ENCODE results near the gene PDCD2. TPM values are rescaled to one million over a fixed set of nuclear protein-coding genes. Genes with fewer than 3 reads are reported as not detected.

PDCD2 gene
- total RNA-seq, 4 donors from 2014 or later, result 38.0 to 82.4 (median 62.6) TPM

GRCh38 chr6:170561555-170561954 is 22.9 kb downstream of the PDCD2 start:
- Histone ChIP-seq H3K27ac (no peak overlapping the region), H3K9me3 (no peaks in the 10 kb centered on the region), H3K4me3 (no peak overlapping the region), H3K27me3 (no peaks in the 10 kb centered on the region), H3K4me1 (no peaks in the 10 kb centered on the region), H3K36me3 (peaks cover 0 to 36% (median 15%) of the 10 kb centered on the region in 4 donors)
- WGBS, 2 donors (ENCODE audit: low coverage in 1 of 2), result 85 to 88% methylated on average over 4 of the region's 4 CpGs
- intact Hi-C loops (cut with DNase I; ENCODE audit: low total_unique reads), result no loop called here
- in situ Hi-C loops (cut with MboI; ENCODE audit: low pct_ligation_motif_present in 1 of 4, low pct_unique_long_range_greater_than_20kb in 1 of 4, low sequenced_read_pairs in 3 of 4), result no loop called here
- DNase-seq, result no peak
- TF ChIP-seq POLR2AphosphoS5 (IDR thresholded peaks at IDR 0.05) (no peak), POLR2A (IDR thresholded peaks at IDR 0.05) (no peak), CTCF (IDR thresholded peaks at IDR 0.05) (no peak), EP300 (IDR thresholded peaks at IDR 0.05; ENCODE audit: low read depth) (no peak)

DNA sequence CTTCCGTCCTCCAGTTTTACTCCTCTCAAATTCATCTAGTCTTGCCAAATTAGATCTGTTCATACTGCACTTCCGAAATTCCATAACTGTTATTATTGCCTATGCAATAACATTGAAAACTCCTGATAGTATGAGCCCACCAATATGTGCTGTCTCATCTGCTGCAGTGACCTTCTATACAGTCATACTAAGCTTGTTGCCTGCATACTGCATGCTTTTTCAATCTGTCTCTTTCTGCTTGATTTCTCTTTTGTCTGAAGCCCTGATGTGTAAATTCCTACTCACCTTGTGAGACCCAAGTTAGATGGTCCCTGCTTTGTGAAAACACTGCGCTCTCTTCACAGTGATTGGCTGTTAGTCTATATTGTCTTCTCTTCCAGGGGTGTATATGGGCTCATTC is 29.1 kb downstream of the PDCD2 start:
- in situ Hi-C loops (cut with MboI; ENCODE audit: low pct_ligation_motif_present in 1 of 4, low pct_unique_long_range_greater_than_20kb in 1 of 4, low sequenced_read_pairs in 3 of 4) (no loop called here), intact Hi-C loops (cut with DNase I; ENCODE audit: low total_unique reads) (no loop called here)
- 35 to 58% methylated on average over 2 to 3 of the region's 3 CpGs for WGBS, 2 donors (ENCODE audit: low coverage in 1 of 2)
- no peaks in the 10 kb centered on the region for H3K27me3 ChIP-seq
- peaks cover 19 to 40% (median 34%) of the 10 kb centered on the region in 4 donors for H3K4me1 ChIP-seq
- no peak for DNase-seq
- TF ChIP-seq CTCF (IDR thresholded peaks at IDR 0.05) (no peak), POLR2A (IDR thresholded peaks at IDR 0.05) (no peak), POLR2AphosphoS5 (IDR thresholded peaks at IDR 0.05) (no peak), EP300 (IDR thresholded peaks at IDR 0.05; ENCODE audit: low read depth) (no peak)
- H3K27ac ChIP-seq, result peak overlapping the region in 2 of 4 donors; percentile 95
- peak overlapping the region in 3 of 4 donors; percentile 59 to 82 (median 76) for H3K4me3 ChIP-seq
- H3K9me3 ChIP-seq, result no peaks in the 10 kb centered on the region
- H3K36me3 ChIP-seq, result no peaks in the 10 kb centered on the region

DNA sequence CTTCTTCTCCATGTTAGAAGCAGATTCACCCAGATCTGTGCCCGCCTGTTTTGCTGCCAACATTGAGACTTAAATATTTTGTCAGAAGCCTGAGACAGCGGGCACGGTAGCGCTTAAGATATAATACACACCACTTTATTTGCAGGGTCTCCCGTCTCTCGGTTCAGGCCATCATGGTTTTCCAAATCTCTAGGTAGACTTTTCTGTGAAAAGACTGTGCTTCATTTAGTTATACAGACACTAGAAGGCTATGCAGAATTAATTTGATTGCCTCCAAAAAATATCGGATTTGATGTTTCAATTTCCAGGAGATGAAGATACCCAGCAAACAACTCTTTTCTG is 29.7 kb downstream of the PDCD2 start:
- in situ Hi-C loops (cut with MboI; ENCODE audit: low pct_ligation_motif_present in 1 of 4, low pct_unique_long_range_greater_than_20kb in 1 of 4, low sequenced_read_pairs in 3 of 4), result no loop called here
- Histone ChIP-seq H3K4me1 (peaks cover 23 to 46% (median 37%) of the 10 kb centered on the region in 4 donors), H3K27me3 (no peaks in the 10 kb centered on the region), H3K27ac (peak overlapping the region; percentile 91 to 95 (median 94)), H3K4me3 (peak overlapping the region; percentile 59 to 84 (median 79)), H3K36me3 (no peaks in the 10 kb centered on the region), H3K9me3 (no peaks in the 10 kb centered on the region)
- intact Hi-C loops (cut with DNase I; ENCODE audit: low total_unique reads), result no loop called here
- TF ChIP-seq CTCF (IDR thresholded peaks at IDR 0.05) (no peak), POLR2AphosphoS5 (IDR thresholded peaks at IDR 0.05) (no peak), EP300 (IDR thresholded peaks at IDR 0.05; ENCODE audit: low read depth) (no peak), POLR2A (IDR thresholded peaks at IDR 0.05) (no peak)
- 0 to 14% methylated on average over 4 to 7 of the region's 7 CpGs for WGBS, 2 donors (ENCODE audit: low coverage in 1 of 2)
- DNase-seq, result no peak

- peak within 1 kb of the TSS; percentile 91 to 95 (median 94) for H3K27ac ChIP-seq
- WGBS, 2 donors (ENCODE audit: low coverage in 1 of 2), result 0% methylated on average over 7 to 51 of the region's 51 CpGs
- DNase-seq, result peak; percentile 99
- H3K36me3 ChIP-seq, result no peaks in the 10 kb centered on the region
- intact Hi-C loops (cut with DNase I; ENCODE audit: low total_unique reads) (no loop called here), in situ Hi-C loops (cut with MboI; ENCODE audit: low pct_ligation_motif_present in 1 of 4, low pct_unique_long_range_greater_than_20kb in 1 of 4, low sequenced_read_pairs in 3 of 4) (no loop called here)
- H3K4me3 ChIP-seq, result peak within 1 kb of the TSS; percentile 59 to 84 (median 79)
- H3K4me1 ChIP-seq, result peaks cover 23 to 50% (median 37%) of the 10 kb centered on the region in 4 donors
- peak; percentile 70 to 89 (median 86) for TF ChIP-seq POLR2AphosphoS5 (IDR thresholded peaks at IDR 0.05)
- no peak for TF ChIP-seq EP300 (IDR thresholded peaks at IDR 0.05; ENCODE audit: low read depth)
- TF ChIP-seq CTCF (IDR thresholded peaks at IDR 0.05), result no peak
- TF ChIP-seq POLR2A (IDR thresholded peaks at IDR 0.05), result peak; percentile 73
- H3K27me3 ChIP-seq, result no peaks in the 10 kb centered on the region
- H3K9me3 ChIP-seq, result no peaks in the 10 kb centered on the region
These were observed 30.2 kb downstream of the PDCD2 start, which contains the start of gene TBP for GRCh38 chr6:170554013-170554795. Gene TBP, plus strand, starts transcription at chr6:170554369. Its CDS starts 2,661 bp downstream, at chr6:170557030.
